ENCODE measurements around the gene TACR3.

- TF ChIP-seq, protein P1, sequence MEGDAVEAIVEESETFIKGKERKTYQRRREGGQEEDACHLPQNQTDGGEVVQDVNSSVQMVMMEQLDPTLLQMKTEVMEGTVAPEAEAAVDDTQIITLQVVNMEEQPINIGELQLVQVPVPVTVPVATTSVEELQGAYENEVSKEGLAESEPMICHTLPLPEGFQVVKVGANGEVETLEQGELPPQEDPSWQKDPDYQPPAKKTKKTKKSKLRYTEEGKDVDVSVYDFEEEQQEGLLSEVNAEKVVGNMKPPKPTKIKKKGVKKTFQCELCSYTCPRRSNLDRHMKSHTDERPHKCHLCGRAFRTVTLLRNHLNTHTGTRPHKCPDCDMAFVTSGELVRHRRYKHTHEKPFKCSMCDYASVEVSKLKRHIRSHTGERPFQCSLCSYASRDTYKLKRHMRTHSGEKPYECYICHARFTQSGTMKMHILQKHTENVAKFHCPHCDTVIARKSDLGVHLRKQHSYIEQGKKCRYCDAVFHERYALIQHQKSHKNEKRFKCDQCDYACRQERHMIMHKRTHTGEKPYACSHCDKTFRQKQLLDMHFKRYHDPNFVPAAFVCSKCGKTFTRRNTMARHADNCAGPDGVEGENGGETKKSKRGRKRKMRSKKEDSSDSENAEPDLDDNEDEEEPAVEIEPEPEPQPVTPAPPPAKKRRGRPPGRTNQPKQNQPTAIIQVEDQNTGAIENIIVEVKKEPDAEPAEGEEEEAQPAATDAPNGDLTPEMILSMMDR (IDR thresholded peaks at IDR 0.05 in 4 of 5, conservative IDR thresholded peaks at IDR 0.05 in 1 of 5), result no peak
- TF ChIP-seq POLR2A (IDR thresholded peaks at IDR 0.05), result no peak
Observed at GRCh38 chr4:103664436-103665075, 55.2 kb downstream of the TACR3 start.

All from gastrocnemius medialis (tissue), 4 donors.